Activated CD8-positive, alpha-beta memory T cell treated with anti-CD3 and anti-CD28 coated beads, Interleukin-2, amount 50 U/mL, for 24 hours (primary cell): Measurements from ENCODE around the gene ATL3.
"Not testable (repeated sequence)": the region's sequence is repeated elsewhere in the genome, so short reads cannot be mapped to it uniquely, and the experiment has no call there.

Experiments
- DNase-seq: peaks from one replicate; pipeline ENCODE4 v3.0.0-alpha.2; 2020; ENCODE audit errors: extremely low read depth

ATL3 gene

GRCh38 chr11:63589000-63589399 is 82.2 kb downstream of the ATL3 start:
- DNase-seq = no peak

DNA sequence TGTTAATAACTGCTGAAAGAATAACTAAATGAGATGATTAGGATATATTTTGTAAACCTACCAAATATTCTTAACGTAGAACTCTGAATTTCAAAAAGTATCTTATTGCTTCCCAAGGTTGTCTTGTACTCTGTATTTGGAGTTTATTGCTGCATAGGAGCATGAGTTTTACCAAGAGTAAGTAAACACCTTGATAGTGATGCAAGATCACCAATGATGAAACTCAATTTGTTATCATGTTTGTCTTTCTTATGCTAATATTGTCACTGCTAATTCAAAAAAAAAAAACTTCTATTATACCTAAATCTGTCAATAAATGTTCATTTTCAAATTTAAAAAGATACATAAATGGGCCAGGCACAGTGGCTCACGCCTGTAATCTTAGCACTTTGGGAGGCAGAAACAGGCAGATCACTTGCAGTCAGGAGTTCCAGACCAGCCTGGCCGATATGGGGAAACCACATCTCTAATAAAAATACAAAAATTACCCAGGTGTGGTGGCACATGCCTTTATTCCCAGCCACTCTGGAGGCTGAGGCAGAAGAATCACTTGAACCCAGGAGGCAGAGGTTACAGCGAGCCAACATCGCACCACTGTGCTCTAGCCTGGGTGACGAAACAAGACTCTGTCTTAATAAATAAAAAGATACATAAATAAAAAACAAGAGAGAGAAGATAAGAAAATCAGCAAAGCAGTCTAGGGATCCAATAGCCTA is 84.6 kb downstream of the ATL3 start:
- DNase-seq = no peak

GRCh38 chr11:63583357-63583677 is 87.9 kb downstream of the ATL3 start:
- DNase-seq = no peak

- DNase-seq = not testable (repeated sequence)
Observed at GRCh38 chr11:63581224-63581623, 90.0 kb downstream of the ATL3 start.

- not testable (repeated sequence) for DNase-seq
Observed at GRCh38 chr11:63578882-63579281, 92.3 kb downstream of the ATL3 start.

- DNase-seq = no peak
Observed at GRCh38 chr11:63574856-63575602, 96.1 kb downstream of the ATL3 start.
